SK-MEL-5 (cell line): ENCODE data around the gene SHROOM3. TPM values are rescaled to one million over a fixed set of nuclear protein-coding genes. Genes with fewer than 3 reads are reported as not detected.
A peak's percentile ranks its signal among the peaks of the same experiment; 100 is the strongest.

Experiments used
- DNase-seq: peaks from one replicate; pipeline ENCODE4 v3.0.0-alpha.2; 2016; ENCODE audit warnings: low read depth, low spot score
- in situ Hi-C: cut with HindIII; loops from 2 replicates; pipeline ENCODE4 v1.10.0; 2016; ENCODE audit warnings: low sequenced_read_pairs, high pct_unique_total_duplicates, low pct_unique_long_range_greater_than_20kb
- small RNA-seq, 2 experiments: library from RNA; depleted of rRNA; stranded (forward); fragments of <200 nt; gene quantifications; one replicate each; pipeline ENCODE3, GENCODE V24; 2014
- total RNA-seq: library from RNA; depleted of rRNA; stranded (reverse); fragments of >200 nt; shearing (Covaris generic); gene quantifications from 2 replicates; pipeline ENCODE4 v1.2.3, GENCODE V29; 2014; rRNA removed

Gene SHROOM3
- total RNA-seq, 1 experiment from 2014 or later = 0.82 TPM

DNA sequence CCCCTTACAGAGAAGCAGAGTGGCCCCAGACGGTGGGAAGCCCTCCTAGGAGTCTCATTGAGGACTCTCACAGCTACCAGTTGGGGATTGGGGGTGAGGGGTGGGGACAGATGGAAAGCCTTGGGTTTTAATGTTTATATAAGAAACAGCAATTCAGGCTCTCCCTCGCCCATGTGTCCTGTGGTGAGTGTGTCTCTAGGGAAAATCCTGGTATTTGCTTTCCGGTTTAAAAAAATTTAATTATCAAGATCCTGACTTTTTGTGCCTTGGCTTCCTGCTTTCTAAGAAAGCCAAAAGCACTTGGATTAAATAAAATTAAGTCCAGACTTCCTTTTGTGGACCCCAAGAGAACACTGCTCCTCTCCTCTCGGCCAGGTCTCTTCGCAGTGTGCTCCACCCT lies 369.1 kb downstream of the SHROOM3 start:
- in situ Hi-C loops = no loop called here
- DNase-seq = no peak

DNA sequence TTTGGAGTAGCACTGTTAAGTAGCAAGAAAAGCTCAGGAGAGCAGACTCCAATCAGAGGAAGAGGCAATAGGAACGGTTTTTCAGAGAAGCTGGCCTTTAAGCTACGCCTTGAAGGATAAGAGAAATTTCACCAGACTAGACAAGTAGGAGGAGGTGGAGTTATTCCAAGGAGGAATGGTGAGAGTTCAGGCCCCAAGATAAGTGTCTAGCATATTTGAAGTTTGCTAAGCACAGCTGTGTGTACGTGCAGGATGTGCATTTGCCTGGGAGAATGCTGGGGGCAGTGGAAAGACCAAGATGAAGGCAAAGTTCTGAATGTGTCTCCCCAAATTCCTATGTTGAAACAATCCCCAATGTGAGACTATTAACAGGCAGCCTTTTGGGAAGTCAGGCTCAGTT lies 371.3 kb downstream of the SHROOM3 start:
- DNase-seq = no peak
- in situ Hi-C loops = no loop called here

DNA sequence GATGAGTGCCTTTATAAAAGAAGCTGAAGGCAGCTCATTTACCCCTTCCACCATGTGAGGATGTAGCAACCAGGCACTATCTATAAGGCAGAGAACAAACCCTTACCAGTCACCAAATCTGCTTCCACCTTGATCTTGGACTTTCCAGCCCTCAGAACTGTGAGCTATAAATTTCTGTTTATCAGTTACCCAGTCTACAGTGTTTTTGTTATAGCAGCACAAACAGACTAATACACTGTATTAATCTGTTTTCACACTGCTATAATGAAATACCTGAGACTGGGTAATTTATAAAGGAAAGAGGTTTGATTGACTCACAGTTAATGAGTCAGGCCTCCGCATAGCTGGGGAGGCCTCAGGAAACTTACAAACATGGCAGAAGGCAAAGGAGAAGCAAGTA lies 371.7 kb downstream of the SHROOM3 start:
- in situ Hi-C loops = no loop called here
- DNase-seq = no peak

DNA sequence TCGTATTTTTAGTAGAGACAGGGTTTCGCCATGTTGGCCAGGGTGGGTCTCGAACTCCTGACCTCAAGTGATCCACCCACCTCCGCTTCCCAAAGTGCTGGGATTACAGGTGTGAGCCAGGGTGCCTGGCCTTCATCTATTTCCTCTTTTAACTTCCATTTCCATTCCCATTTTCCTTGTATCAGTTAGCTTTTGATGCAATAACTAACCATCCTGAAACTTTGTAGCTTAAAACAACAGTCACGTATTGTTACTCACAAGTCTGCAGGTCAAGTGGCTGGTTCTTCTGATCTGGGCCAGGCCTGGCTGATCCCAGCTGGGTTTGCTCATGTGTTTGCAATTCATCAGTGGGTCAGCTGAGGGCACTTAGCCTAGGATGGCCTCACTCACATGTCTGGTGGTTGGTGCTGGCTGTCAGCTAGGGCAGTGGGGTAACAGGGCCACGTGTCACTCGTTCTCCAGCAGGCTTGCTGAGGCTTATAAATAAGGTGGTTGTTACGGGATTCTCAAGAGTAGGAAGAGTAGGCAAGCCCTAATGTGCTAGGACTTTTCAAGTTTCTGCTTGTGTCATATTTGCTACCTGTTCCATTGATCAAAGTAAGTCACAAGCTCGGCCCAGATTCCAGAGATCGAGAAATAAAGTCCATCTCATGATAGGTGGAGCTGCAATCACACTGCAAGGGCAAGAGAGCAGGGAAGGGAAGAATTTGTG lies 374.7 kb downstream of the SHROOM3 start:
- peak; percentile 78 for DNase-seq
- in situ Hi-C loops = no loop called here

DNA sequence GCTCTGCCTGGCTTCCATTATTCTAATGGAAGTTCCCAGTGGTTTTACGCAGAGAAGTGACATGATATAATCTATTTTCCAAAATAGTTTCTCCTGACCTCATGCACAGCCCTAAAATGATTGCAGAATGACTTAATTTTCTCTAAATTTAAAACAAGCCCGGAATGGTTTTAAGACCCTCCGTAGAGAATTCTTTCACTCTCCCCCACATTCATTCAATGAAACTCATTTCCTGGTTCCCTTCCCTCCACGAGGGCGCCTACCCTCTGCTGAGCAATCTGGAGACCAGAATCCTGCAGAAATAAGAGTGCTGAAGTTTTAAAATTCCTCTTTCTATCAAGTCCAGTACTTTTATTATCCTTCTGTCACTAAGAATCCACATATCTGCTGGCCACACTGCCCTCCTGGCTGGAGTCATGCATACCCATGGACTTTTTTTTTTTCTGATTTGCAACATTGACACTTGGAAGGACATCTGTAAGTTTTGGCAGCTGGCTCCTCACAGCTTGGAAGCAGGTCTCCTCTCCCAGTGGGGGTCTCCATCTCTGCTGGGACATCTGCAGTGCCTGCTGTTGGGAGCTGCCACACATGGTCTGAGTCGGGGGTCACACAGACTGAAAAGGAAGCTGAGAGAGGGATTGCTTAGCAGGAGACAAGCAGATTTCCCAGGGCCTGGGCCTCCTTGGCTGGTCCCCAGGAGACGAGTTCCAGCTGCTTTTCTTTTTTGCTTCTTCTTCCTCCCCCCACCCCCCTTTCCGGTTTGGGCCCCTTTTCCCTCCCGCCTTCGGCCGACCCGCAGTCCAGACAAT lies 376.8 kb downstream of the SHROOM3 start:
- no peak for DNase-seq
- in situ Hi-C loops = no loop called here

DNA sequence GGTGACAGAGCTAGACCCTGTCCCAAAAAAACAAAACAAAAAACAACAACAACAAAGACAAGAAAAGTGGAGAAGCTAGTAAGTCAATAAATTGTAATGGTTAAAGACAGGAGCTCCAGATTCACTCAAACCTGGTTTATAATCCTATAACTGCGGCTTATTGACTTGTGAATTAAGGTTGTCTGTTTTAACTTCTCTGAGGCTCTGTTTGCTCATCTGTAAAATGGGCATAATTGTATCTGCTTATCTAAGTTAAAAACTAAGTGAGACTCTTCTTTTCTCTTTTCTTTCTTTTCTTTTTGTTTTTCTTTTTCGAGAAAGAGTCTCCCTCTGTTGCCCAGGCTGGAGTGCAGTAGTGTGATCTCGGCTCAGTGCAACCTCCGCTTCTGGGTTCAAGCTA lies 378.0 kb downstream of the SHROOM3 start:
- DNase-seq = no peak
- in situ Hi-C loops = no loop called here

DNA sequence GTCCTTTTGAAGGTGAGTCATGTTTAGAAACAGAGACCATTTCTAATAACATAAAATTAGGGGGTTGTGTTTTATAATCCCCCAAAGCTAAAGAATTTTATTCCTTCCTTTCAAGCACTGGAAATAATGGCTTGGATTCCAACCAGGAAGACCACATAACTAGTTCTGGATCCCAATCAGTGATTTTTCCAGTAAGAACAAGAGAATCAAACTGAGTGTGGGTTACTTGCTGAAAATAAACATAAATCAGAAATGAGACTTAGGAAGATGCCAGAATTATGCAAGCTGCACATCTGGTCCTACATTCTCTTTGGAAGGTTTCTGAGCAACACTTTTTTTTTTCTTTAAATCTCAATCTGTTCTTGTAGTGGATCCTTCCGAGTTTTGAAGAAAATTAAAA lies 386.6 kb downstream of the SHROOM3 start:
- no peak for DNase-seq
- in situ Hi-C loops = no loop called here

DNA sequence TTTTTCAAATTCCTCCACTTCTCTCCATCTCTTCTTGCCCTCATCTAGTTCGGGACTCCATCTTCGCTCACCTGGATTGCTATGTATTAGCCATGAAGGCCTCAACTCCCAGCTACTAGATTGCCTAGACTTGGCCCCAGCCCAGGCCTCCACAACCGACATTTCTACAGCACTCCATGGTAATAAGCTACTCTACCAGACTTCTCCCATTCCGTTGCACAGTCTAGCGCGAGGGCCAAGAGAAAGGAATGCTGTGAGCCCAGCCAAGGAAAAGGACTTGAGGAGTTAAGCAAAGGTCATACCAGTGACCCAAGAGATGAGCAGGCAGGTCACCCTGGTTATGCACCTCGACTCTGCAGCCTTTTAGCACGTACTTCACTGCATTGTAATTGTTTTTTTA lies 387.3 kb downstream of the SHROOM3 start:
- no peak for DNase-seq
- in situ Hi-C loops = no loop called here

DNA sequence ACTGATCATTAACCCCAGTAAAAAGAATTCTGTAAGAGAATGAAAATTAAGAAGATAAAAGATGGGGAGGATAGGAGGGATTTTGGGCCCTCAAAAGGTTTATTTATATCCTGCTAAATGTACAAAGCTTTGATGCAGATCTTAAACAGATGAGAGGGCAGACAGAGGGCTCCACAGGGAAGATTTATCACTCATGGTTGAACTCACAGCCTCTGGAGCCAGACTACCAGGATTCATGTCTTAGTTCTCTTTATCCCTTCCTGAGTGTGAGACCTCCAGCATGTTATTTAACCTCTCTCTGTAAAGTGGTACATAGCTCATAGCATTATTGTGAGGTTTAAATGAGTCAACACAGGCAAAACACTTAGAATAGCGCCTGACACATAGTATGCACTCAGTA lies 388.5 kb downstream of the SHROOM3 start:
- no peak for DNase-seq
- in situ Hi-C loops = no loop called here

DNA sequence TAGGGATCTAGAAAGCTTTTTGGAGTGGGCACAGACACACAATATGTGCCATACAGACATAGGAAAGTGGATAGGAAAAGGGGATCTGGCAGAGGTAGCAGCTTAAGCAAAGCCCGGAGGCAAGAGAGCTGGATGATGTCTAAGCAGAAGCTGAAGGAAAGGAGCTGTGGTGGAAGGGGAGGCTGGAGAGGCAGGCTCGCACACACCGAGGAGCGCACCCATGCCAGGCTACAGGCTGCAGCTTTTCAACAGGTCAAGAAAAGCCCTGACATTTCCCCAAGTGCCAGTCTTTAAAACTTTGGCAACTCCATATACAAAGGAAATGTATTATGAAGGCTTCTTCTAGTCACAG lies 395.6 kb downstream of the SHROOM3 start:
- in situ Hi-C loops = no loop called here
- no peak for DNase-seq

DNA sequence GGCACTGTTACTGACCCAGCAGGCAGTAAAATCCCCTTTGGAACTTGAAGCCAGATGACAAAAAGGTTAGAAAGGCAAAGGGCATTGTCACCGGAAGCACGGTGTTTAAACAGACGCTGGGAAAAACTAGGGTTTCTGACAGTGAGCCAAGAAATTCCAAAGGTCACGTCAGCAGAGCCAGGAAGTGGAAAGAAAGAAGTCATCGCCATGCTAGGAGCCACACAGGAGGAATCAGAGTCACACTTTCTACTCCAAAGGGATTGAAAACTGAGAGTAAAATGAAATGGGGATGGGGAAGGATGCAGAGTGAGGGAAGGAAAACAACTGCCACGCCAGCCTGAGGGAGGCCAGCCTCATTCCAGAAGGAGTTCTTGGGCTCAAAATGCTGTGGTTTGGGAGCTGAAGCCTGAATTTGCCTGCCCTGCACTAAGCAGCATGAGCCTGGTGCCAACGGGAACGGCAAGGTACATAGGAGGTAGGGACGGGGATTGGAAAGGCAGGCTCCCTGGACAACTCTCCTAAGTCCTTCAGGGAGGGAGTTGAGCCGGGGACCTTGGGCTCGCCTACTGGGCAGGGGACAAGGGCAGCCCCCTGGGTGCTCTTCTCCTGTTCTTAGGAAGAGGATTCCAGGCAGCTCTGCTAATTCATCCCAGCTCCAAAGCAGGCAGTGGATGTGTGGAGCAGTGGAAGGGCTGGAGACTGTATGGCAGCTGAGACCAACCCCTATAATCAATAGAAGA lies 396.1 kb downstream of the SHROOM3 start:
- peak; percentile 78 for DNase-seq
- in situ Hi-C loops = no loop called here

DNA sequence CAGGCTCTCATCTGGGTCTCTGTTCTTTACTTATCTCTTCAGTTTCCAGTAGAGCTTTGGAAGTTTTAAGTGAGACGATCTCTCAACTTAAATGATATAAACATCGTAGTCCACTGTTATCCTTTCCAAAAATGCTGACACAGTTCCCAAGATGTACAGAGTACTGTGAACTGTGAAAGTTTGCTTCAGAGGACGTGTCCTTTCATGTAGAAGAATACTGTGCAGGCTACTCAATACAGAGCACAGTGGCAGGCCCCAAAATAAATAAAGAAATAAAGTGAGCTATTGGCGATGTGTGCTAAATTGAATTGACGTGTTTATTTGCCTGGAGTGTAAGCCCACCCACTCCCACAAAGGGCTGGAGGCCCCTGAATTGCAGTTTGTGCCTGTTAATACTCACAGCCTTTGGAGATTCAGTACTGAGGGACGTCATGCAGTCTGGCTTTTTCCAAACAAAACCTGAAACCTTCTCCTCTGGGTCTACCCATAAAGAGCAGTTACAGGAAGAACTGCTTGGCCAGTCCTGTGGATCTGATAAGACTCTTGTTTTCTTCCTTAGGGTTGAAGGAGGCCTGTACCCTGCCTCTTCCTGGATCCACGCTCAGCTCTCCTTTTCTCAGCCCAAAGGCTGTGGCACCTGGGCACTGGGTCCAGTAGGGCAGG lies 396.8 kb downstream of the SHROOM3 start:
- DNase-seq = no peak

More for the DNA sequence above, 396.8 kb downstream of the SHROOM3 start:
- in situ Hi-C loops = no loop called here

Small RNA genes within 50 kb of the gene (small RNA-seq; reads per million reads assigned to genes)
- gene MIR4450 (0 reads per million in 2 experiments), gene RF00278 (0 reads per million in 2 experiments), gene RNU6-145P (0 reads per million in 2 experiments)

Other genes starting within 250 kb of the SHROOM3 start
- 225 and 226 TPM in 2 replicates for gene SCARB2, start 221.4 kb upstream of the SHROOM3 start, total RNA-seq
- gene FAM47E, start 183.5 kb upstream of the SHROOM3 start, total RNA-seq = 0.16 and 1.4 TPM in 2 replicates
- 0.29 and 1.2 TPM in 2 replicates for gene STBD1, start 128.5 kb upstream of the SHROOM3 start, total RNA-seq
- 0.26 TPM in 1 of 2 replicates, not detected in the other for gene CCDC158, start 14.1 kb upstream of the SHROOM3 start, total RNA-seq